ELR (cell line): ENCODE data around the gene HSD11B1L.

Experiments
- DNase-seq: peaks from one replicate; pipeline ENCODE4 v3.0.0-alpha.2; 2015; ENCODE audit warnings: low read depth

Gene HSD11B1L

GRCh38 chr19:5666921-5667610 is 13.8 kb upstream of the HSD11B1L start:
- no peak for DNase-seq

- DNase-seq: no peak
These were observed 13.0 kb upstream of the HSD11B1L start for GRCh38 chr19:5667751-5668271.

GRCh38 chr19:5669212-5669611 is 11.6 kb upstream of the HSD11B1L start:
- DNase-seq: no peak

- DNase-seq: no peak
These were observed 9.2 kb upstream of the HSD11B1L start for GRCh38 chr19:5671600-5671999.

DNA sequence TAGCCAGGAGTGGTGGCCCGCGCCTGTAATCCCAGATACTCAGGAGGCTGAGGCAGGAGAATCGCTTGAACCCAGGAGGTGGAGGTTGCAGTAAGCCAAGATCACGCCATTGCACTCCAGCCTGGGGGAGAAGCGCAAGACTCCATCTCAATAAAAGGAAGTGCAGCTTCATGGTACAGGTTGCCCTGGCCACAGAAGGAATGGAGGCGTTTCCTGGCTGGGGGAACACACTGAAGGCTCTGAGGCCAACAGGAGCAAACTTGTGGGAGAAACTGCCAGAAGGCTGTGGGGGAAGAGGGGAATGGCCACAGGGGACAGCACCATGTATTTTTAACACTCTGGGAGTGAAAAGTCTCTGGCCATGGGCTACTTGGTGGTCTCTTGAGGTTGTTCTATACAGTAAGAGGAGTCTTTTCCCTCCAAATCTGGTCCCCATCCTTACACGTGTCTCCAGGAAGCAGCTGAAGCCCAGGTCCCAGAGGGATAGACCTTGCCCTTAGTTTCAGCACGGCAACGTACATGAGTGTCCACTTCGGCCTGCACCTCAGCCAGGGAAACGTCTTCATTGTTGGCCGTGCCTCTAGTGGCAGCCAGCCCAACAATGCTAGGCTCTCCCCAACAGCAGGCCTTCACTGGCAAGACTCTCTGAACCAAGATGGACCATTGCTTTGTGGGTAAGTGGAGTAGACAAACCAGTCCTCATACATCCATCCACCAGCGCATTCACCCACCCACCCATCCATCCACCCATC is 7.9 kb upstream of the HSD11B1L start:
- no peak for DNase-seq

GRCh38 chr19:5673752-5674151 is 7.1 kb upstream of the HSD11B1L start:
- no peak for DNase-seq

DNA sequence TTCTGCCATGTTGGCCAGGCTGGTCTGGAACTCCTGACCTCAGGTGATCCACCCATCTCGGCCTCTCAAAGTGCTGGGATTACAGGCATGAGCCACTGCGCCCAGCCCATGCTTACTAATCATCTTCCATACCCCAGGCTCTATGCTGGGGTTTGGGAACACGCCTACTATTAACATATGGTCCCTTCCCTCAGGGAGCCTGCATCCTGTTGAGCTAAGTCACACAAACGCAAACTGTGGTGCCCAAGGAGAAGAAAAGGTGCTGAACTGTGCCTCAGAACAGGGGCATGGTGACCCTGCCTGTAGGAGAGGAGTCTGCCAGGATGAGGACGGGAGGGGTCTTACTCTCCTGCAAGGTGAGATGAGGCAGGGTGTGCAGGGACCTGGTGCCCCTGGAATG is 6.1 kb upstream of the HSD11B1L start:
- DNase-seq: no peak

DNA sequence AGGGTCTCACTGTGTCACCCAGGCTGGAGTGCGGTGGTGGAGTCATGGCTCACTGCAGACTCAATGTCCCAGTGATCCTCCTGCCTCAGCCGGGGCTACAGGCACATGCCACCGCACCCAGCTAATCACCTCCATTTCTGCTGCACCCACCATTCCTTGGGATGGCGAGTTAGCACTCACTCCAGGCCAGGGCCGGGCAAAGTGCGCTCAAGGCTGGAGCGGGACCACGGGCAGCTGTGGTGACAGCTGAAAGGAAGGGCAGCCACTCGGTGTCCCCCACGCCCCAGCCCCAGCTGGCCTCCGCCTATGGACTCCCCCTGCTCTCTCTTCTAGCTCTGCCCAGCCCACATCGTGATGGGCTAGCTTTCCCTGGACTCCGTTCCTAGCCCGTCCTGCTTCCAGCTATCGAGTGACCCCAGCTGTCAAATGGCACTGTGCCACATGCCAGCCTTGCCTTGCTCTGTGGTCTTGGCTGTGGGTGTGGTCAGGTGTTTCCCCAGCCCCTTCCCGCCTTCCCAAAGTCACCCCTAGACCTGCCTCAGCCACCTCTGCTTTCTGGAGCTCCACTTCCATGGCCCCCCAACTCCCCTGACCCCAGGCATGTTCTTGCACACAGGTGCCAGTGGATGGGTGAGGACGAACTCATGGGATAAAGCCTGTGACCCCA is 4.6 kb upstream of the HSD11B1L start:
- DNase-seq: no peak

- DNase-seq: no peak
These were observed 4.1 kb upstream of the HSD11B1L start for GRCh38 chr19:5676772-5677105.

DNA sequence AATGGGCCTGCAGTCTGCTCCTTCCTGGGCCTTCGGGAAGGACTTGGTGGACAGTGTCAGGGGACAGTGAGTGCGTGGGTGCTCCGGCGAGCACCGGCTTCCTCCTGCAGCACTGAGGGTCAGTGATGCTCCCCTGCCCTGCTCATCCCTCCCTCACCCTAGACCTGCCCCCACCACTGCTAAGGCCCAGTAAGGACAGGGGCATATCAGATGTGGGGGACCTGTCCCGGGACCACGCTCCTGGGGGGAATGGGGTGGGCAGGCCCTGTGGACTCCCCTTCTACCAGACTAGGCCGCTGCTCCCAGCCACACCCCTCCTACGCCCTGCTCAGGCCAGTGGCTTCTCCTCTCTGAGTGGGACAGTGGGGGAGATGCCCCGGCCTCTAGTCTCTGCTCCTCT is 3.7 kb upstream of the HSD11B1L start:
- DNase-seq: no peak

GRCh38 chr19:5677580-5677979 is 3.2 kb upstream of the HSD11B1L start:
- DNase-seq: no peak

GRCh38 chr19:5678071-5678718 is 2.6 kb upstream of the HSD11B1L start:
- DNase-seq: no peak

- no peak for DNase-seq
These were observed 1.3 kb upstream of the HSD11B1L start for GRCh38 chr19:5679289-5680083.

DNA sequence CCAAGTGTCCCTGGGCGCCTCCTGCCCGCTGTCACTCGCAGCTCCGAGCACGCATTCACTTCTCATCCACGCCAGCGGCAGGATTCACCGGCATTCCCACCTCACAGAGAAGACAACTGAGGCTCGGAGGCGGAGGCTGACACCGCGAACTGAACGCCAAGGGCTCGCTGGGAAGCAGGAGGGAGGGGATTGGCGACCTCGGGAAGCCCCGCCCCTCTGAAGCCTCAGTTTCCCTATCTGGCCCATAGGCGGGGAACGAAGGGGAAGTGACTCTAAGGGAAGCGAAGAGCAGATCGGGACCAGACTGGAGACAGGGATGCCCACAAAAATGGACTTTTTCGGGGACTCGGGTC is 767 bp upstream of the HSD11B1L start:
- DNase-seq: peak; percentile 55

- DNase-seq: no peak
These were observed 722 bp downstream of the HSD11B1L start for GRCh38 chr19:5681391-5682106.

DNA sequence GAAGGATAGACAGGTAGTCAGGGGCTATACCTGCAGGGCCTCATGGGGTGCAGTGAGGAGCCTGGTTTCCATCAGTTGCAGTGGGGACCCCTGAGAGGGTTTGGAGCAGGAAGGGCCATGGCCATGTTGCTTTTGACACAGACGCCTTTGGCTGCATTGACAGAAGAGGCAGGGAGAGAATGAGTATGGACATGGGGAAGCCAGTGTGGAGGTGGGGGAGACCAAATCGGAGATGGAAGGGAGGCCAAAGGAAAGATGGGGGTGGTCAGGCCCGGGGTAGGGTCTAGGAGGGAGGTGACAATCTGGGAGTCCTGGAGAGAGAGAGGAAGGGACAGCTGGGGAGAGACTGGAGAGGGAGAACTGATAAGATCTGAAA is 1.3 kb downstream of the HSD11B1L start:
- no peak for DNase-seq

GRCh38 chr19:5683177-5683886 is 2.5 kb downstream of the HSD11B1L start:
- no peak for DNase-seq

GRCh38 chr19:5684694-5685430 is 4.0 kb downstream of the HSD11B1L start:
- no peak for DNase-seq

GRCh38 chr19:5686326-5686646 is 5.5 kb downstream of the HSD11B1L start:
- DNase-seq: no peak
